HG02840 (cell line): ENCODE results near the gene WNT7A.

Experiments used
- ATAC-seq: cut with Tn5 transposase; IDR thresholded peaks from one replicate; pipeline ENCODE4 v1.9.1; 2021; ENCODE audit warnings: mild to moderate bottlenecking, moderate library complexity, moderate number of reproducible peaks; ENCODE audit not compliant: unreplicated experiment, low FRiP score

The WNT7A gene

GRCh38 chr3:13885704-13886010 lies 5.8 kb upstream of the WNT7A start:
- no peak for ATAC-seq

GRCh38 chr3:13884851-13885703 lies 5.2 kb upstream of the WNT7A start:
- no peak for ATAC-seq

- ATAC-seq: no peak
Observed at GRCh38 chr3:13883681-13884080, 3.8 kb upstream of the WNT7A start.

GRCh38 chr3:13882876-13883275 lies 3.0 kb upstream of the WNT7A start:
- no peak for ATAC-seq

GRCh38 chr3:13881536-13882410 lies 1.9 kb upstream of the WNT7A start:
- ATAC-seq: no peak

GRCh38 chr3:13880811-13881156 lies 913 bp upstream of the WNT7A start:
- ATAC-seq: no peak

- no peak for ATAC-seq
Observed at GRCh38 chr3:13879102-13879945, 547 bp downstream of the WNT7A start.

GRCh38 chr3:13878281-13879101 lies 1.4 kb downstream of the WNT7A start:
- no peak for ATAC-seq

GRCh38 chr3:13877911-13878280 lies 2.0 kb downstream of the WNT7A start:
- ATAC-seq: no peak

- no peak for ATAC-seq
Observed at GRCh38 chr3:13876451-13877100, 3.3 kb downstream of the WNT7A start.

GRCh38 chr3:13874891-13875290 lies 5.0 kb downstream of the WNT7A start:
- ATAC-seq: no peak

- ATAC-seq: no peak
Observed at GRCh38 chr3:13873818-13874217, 6.1 kb downstream of the WNT7A start.

- no peak for ATAC-seq
Observed at GRCh38 chr3:13872451-13872850, 7.4 kb downstream of the WNT7A start.

- ATAC-seq: no peak
Observed at GRCh38 chr3:13871791-13872190, 8.1 kb downstream of the WNT7A start.

- no peak for ATAC-seq
Observed at GRCh38 chr3:13870902-13871301, 9.0 kb downstream of the WNT7A start.

- no peak for ATAC-seq
Observed at GRCh38 chr3:13869761-13870343, 10.0 kb downstream of the WNT7A start.

- no peak for ATAC-seq
Observed at GRCh38 chr3:13868844-13869724, 10.8 kb downstream of the WNT7A start.

GRCh38 chr3:13867732-13868131 lies 12.1 kb downstream of the WNT7A start:
- ATAC-seq: no peak
